GM10248 (cell line): ENCODE data around the gene SH3RF3.
"Not testable (repeated sequence)": the region's sequence is repeated elsewhere in the genome, so short reads cannot be mapped to it uniquely, and the experiment has no call there.

Experiments used
- CTCF ChIA-PET: fragments of 300-600 bp; sonication (Branson Sonifier 250); formaldehyde crosslinking; extraction: SDS; loops from one replicate; lab custom pipeline; 2021; ENCODE audit warnings: antibody characterized with exemption; lab: Yijun Ruan, JAX
- POLR2A ChIA-PET: fragments of 350-650 bp; sonication (Branson Sonifier 250); formaldehyde crosslinking; extraction: SDS; loops from one replicate; lab custom pipeline; 2020; ENCODE audit warnings: antibody characterized with exemption; lab: Yijun Ruan, JAX
- DNase-seq: peaks from one replicate; pipeline ENCODE4 v3.0.0; 2012; ENCODE audit errors: extremely low spot score
- CTCF ChIP-seq: IDR thresholded peaks from 2 replicates; pipeline ENCODE4 v1.5.1; 2012; ENCODE audit warnings: mild to moderate bottlenecking, low read depth; ENCODE audit errors: extremely low read depth, missing control alignments, control extremely low read depth

SH3RF3 gene

GRCh38 chr2:109159096-109159495 lies 30.1 kb downstream of the SH3RF3 start:
- no peak for TF ChIP-seq CTCF
- POLR2A ChIA-PET = no interaction called here
- CTCF ChIA-PET = no interaction called here
- no peak for DNase-seq

GRCh38 chr2:109160714-109161440 lies 31.9 kb downstream of the SH3RF3 start:
- TF ChIP-seq CTCF = no peak
- CTCF ChIA-PET = no interaction called here
- DNase-seq = no peak
- POLR2A ChIA-PET = no interaction called here

- POLR2A ChIA-PET, DNase-seq, CTCF ChIA-PET: not testable (repeated sequence)
Observed at GRCh38 chr2:109162367-109162766, 33.4 kb downstream of the SH3RF3 start.

- no peak for DNase-seq
- no peak for TF ChIP-seq CTCF
- CTCF ChIA-PET = no interaction called here
- POLR2A ChIA-PET = no interaction called here
Observed at GRCh38 chr2:109162999-109163398, 34.0 kb downstream of the SH3RF3 start.

- ChIA-PET POLR2A (no interaction called here), CTCF (interaction anchor here (1.2 kb wide), 1 partner anchor 15 kb away, joined by 3 read pairs; no protein-coding TSS in a partner anchor)
Observed at GRCh38 chr2:109164311-109164710, 35.3 kb downstream of the SH3RF3 start.

GRCh38 chr2:109164739-109165221 lies 35.8 kb downstream of the SH3RF3 start:
- DNase-seq = no peak

More at GRCh38 chr2:109164311-109164710, 35.3 kb downstream of the SH3RF3 start:
- no peak for DNase-seq
- no peak for TF ChIP-seq CTCF

More at GRCh38 chr2:109164739-109165221, 35.8 kb downstream of the SH3RF3 start:
- ChIA-PET CTCF (interaction anchor here (1.2 kb wide), 1 partner anchor 16 kb away, joined by 3 read pairs; no protein-coding TSS in a partner anchor), POLR2A (no interaction called here)
- no peak for TF ChIP-seq CTCF
